HepG2 (cell line): ENCODE results near the gene FAF1. TPM values are rescaled to one million over a fixed set of nuclear protein-coding genes. Genes with fewer than 3 reads are reported as not detected.

Experiments
- ATAC-seq: fragments of 200-7000 bp; cut with Tn5 transposase; 3 replicates; pipeline ENCODE4 v1.9.1; 2020; ENCODE audit warnings: mild to moderate bottlenecking, moderate library complexity
- BruUV-seq: library from RNA; stranded (reverse); fragments of 400-500 nt; replicated peaks from 2 replicates; lab custom pipeline; 2021; lab: Mats Ljungman, UMichigan
- CTCF ChIA-PET: fragments of 300-600 bp; formaldehyde crosslinking; extraction: SDS; loops from one replicate; lab custom pipeline; 2021; ENCODE audit warnings: low total read pairs, inconsistent platforms, low intra/inter-chr PET ratio; lab: Yijun Ruan, JAX
- POLR2A ChIA-PET: fragments of 350-600 bp; sonication (Branson Sonifier 250); formaldehyde crosslinking; loops from one replicate; lab custom pipeline; 2020; ENCODE audit warnings: antibody characterized with exemption, inconsistent platforms; lab: Yijun Ruan, JAX
- DNase-seq: peaks from one replicate; pipeline ENCODE4 v3.0.0-alpha.2; 2015; ENCODE audit warnings: low spot score
- FAIRE-seq: peaks from 3 replicates; lab custom pipeline; 2011; peaks lifted over from hg19 to GRCh38; lab: Jason Lieb, UNC
- H2AFZ ChIP-seq: one replicate; pipeline ENCODE4 v1.6.1; 2011; ENCODE audit warnings: low read length, inconsistent platforms
- H3K27ac ChIP-seq: fragments of 300-600 bp; 3 replicates; pipeline ENCODE4 v1.8.0; 2011; ENCODE audit warnings: mixed run types, mild to moderate bottlenecking, mixed read lengths, low read length, inconsistent platforms; ENCODE audit not compliant: insufficient read depth; ENCODE audit errors: extremely low read length
- H3K27me3 ChIP-seq, 2 experiments: fragments of 200-600 bp in 1 of 2; 2 replicates in 1 of 2; 3 replicates in 1 of 2; pipeline versions ENCODE4 v1.6.0 to v1.8.0; 2011; ENCODE audit warnings: low read length in 2 of 2, mild to moderate bottlenecking in 2 of 2, moderate library complexity in 2 of 2, inconsistent platforms in 1 of 2; ENCODE audit not compliant: insufficient read depth in 2 of 2, control insufficient read depth in 1 of 2
- H3K36me3 ChIP-seq, 2 experiments: fragments of 200-600 bp in 1 of 2; replicated peaks in 1 of 2; 2 replicates in 1 of 2; 3 replicates in 1 of 2; pipeline versions ENCODE4 v1.5.1 to v1.8.0; 2011; ENCODE audit warnings: low read length in 2 of 2, inconsistent platforms in 1 of 2; ENCODE audit not compliant: insufficient read depth in 2 of 2, control insufficient read depth in 1 of 2
- H3K4me1 ChIP-seq: 2 replicates; pipeline ENCODE4 v1.5.1; 2012; ENCODE audit warnings: low read length, inconsistent platforms; ENCODE audit not compliant: insufficient read depth
- H3K4me2 ChIP-seq: 2 replicates; pipeline ENCODE4 v1.6.0; 2011; ENCODE audit warnings: low read depth, low read length, inconsistent platforms
- H3K4me3 ChIP-seq, 3 experiments: fragments of 200-600 bp in 1 of 3; sonication (generic), shearing (Covaris generic) in 1 of 3; replicated peaks in 1 of 3; 2 replicates each; pipeline ENCODE4 v1.5.1; 2011 to 2016; ENCODE audit warnings: low read length in 3 of 3, inconsistent platforms in 2 of 3, low read depth in 2 of 3, mild to moderate bottlenecking in 2 of 3, control low read depth in 1 of 3, mixed read lengths in 1 of 3; ENCODE audit not compliant: insufficient read depth in 1 of 3
- H3K79me2 ChIP-seq: one replicate; pipeline ENCODE4 v1.6.1; 2011; ENCODE audit warnings: low read length, inconsistent platforms; ENCODE audit not compliant: insufficient read depth
- H3K9ac ChIP-seq: 2 replicates; pipeline ENCODE4 v1.6.0; 2011; ENCODE audit warnings: mild to moderate bottlenecking, low read depth, low read length, inconsistent platforms; ENCODE audit not compliant: insufficient read depth
- H3K9me3 ChIP-seq: 2 replicates; pipeline ENCODE4 v1.5.1; 2012; ENCODE audit warnings: mild to moderate bottlenecking, low read length
- H4K20me1 ChIP-seq: 2 replicates; pipeline ENCODE4 v1.6.0; 2011; ENCODE audit warnings: inconsistent platforms, mild to moderate bottlenecking, low read length, moderate library complexity; ENCODE audit not compliant: insufficient read depth
- AKAP8 ChIP-seq: sonication (generic); formaldehyde crosslinking; IDR thresholded peaks from 2 replicates; pipeline ENCODE4 v1.5.1; 2020; ENCODE audit warnings: mild to moderate bottlenecking, missing genetic modification reagents
- GZF1 ChIP-seq: sonication (generic); formaldehyde crosslinking; IDR thresholded peaks from 2 replicates; pipeline ENCODE4 v1.5.1; 2020; ENCODE audit warnings: mild to moderate bottlenecking, missing genetic modification reagents
- KDM6A ChIP-seq: IDR thresholded peaks from 2 replicates; pipeline ENCODE4 v1.6.1; 2016; ENCODE audit warnings: low read depth
- MEF2D ChIP-seq: sonication (generic); formaldehyde crosslinking; IDR thresholded peaks from 2 replicates; pipeline ENCODE4 v1.5.1; 2020; ENCODE audit warnings: mild to moderate bottlenecking, missing genetic modification reagents
- RBAK ChIP-seq: sonication (generic); formaldehyde crosslinking; IDR thresholded peaks from 2 replicates; pipeline ENCODE4 v1.5.1; 2020; ENCODE audit warnings: mild to moderate bottlenecking, missing genetic modification reagents
- ZNF121 ChIP-seq: sonication (generic); formaldehyde crosslinking; IDR thresholded peaks from 2 replicates; pipeline ENCODE4 v1.5.0; 2020; ENCODE audit warnings: mild to moderate bottlenecking, missing genetic modification reagents
- ZNF263 ChIP-seq: sonication (generic); formaldehyde crosslinking; IDR thresholded peaks from 2 replicates; pipeline ENCODE4 v1.4.0; 2020; ENCODE audit warnings: missing genetic modification reagents
- ZNF451 ChIP-seq: sonication (generic); formaldehyde crosslinking; IDR thresholded peaks from 2 replicates; pipeline ENCODE4 v1.5.0; 2020; ENCODE audit warnings: mild to moderate bottlenecking, missing genetic modification reagents
- WGBS: methylation state at CpG from one replicate; pipeline ENCODE4 v1.1.6; 2017; ENCODE audit warnings: low lambda C conversion rate; 5-methylcytosine and 5-hydroxymethylcytosine counted together
- in situ Hi-C: cut with HindIII; loops from 2 replicates; pipeline ENCODE4 v1.10.0; 2017; ENCODE audit warnings: low pct_unique_long_range_greater_than_20kb; ENCODE audit not compliant: extremely low pct_ligation_motif_present
- intact Hi-C: fragments of 100-400 bp; cut with micrococcal nuclease; formaldehyde crosslinking; loops from one replicate; pipeline ENCODE4 v1.10.0; 2022; ENCODE audit not compliant: unreplicated experiment
- polyA plus RNA-seq, 8 experiments: library from polyadenylated mRNA; depleted of rRNA in 3 of 8; stranded (reverse) in 7 of 8; unstranded in 1 of 8; fragments of >200 nt; fragmentation: Illumina TruSeq in 4 of 8; extraction: Trizol in 4 of 8; gene quantifications; 2 replicates each; pipeline versions ENCODE4 v1.2.1 to v1.2.3, GENCODE V29; 2011 to 2016; ENCODE audit warnings: low read depth in 4 of 8, missing spikeins in 1 of 8, mixed read lengths in 1 of 8; ENCODE audit not compliant: insufficient read depth in 1 of 8
- total RNA-seq, 5 experiments: library from RNA; depleted of rRNA; stranded (reverse); fragments of >200 nt; fragmentation: Illumina TruSeq; extraction: Trizol; gene quantifications; 2 replicates each; pipeline ENCODE4 v1.2.3, GENCODE V29; 2016; ENCODE audit warnings: low read depth in 1 of 5
- TF ChIP-seq, protein P1 (sequence below): sonication (generic); formaldehyde crosslinking; IDR thresholded peaks from 2 replicates; pipeline ENCODE4 v1.5.0; 2020; ENCODE audit warnings: missing genetic modification reagents
- TF ChIP-seq, protein P2 (sequence below): sonication (generic); formaldehyde crosslinking; IDR thresholded peaks from 2 replicates; pipeline ENCODE4 v1.5.0; 2020; ENCODE audit warnings: missing genetic modification reagents

FAF1 gene
- total and polyA plus RNA-seq, 2 of the 13 experiments (the other 11 are each of a cell fraction or from before 2014, with no cell fraction given) = 19.4 to 63.3 TPM

GRCh38 chr1:50780797-50781196 lies 179.3 kb downstream of the FAF1 start (continued):
- TF ChIP-seq RBAK (CRISPR knock-in tag) (no peak), GZF1 (CRISPR knock-in tag) (no peak), ZNF121 (CRISPR knock-in tag) (no peak)

DNA sequence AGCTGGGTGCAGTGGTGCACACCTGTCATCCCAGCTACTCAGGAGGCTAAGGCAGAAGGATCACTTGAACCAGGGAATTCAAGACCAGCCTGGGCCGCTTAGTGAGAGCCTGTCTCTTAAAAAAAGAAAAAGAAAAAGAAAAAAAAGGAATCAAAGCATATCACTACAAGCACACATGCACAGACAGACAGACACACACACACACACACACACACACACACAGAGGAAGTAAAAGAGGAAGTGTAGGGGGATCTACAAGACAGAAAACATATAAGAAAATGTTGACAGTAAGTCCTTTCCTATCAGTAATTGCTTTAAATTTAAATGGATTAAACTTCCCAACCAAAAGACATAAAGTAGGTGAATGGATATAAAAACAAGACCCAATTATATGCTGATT lies 180.3 kb downstream of the FAF1 start:
- H3K27ac ChIP-seq = no peak overlapping the region
- H3K4me1 ChIP-seq = peaks cover 14% of the 10 kb centered on the region
- no peak for FAIRE-seq
- no peaks in the 10 kb centered on the region for H3K79me2 ChIP-seq
- POLR2A ChIA-PET = no interaction called here
- CTCF ChIA-PET = no interaction called here
- H3K9me3 ChIP-seq = no peaks in the 10 kb centered on the region
- DNase-seq = no peak
- no peak for TF ChIP-seq KDM6A (CRISPR knock-in tag)
- TF ChIP-seq ZNF451 (CRISPR knock-in tag) = no peak
- TF ChIP-seq, protein P1, sequence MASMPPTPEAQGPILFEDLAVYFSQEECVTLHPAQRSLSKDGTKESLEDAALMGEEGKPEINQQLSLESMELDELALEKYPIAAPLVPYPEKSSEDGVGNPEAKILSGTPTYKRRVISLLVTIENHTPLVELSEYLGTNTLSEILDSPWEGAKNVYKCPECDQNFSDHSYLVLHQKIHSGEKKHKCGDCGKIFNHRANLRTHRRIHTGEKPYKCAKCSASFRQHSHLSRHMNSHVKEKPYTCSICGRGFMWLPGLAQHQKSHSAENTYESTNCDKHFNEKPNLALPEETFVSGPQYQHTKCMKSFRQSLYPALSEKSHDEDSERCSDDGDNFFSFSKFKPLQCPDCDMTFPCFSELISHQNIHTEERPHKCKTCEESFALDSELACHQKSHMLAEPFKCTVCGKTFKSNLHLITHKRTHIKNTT (CRISPR knock-in tag) = no peak
- TF ChIP-seq ZNF263 (CRISPR knock-in tag) = no peak
- TF ChIP-seq, protein P2, sequence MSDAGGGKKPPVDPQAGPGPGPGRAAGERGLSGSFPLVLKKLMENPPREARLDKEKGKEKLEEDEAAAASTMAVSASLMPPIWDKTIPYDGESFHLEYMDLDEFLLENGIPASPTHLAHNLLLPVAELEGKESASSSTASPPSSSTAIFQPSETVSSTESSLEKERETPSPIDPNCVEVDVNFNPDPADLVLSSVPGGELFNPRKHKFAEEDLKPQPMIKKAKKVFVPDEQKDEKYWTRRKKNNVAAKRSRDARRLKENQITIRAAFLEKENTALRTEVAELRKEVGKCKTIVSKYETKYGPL (CRISPR knock-in tag) = no peak
- no peak for TF ChIP-seq MEF2D (CRISPR knock-in tag)
- no peak for TF ChIP-seq AKAP8 (CRISPR knock-in tag)
- in situ Hi-C loops = loop anchor here (5.0 to 10.0 kb wide), 4 partner anchors 155 to 405 kb away; no protein-coding TSS in a partner anchor
- no peak overlapping the region for H3K9ac ChIP-seq
- peaks cover 5 to 18% of the 10 kb centered on the region in 2 experiments; a peak in 4 of 5 replicates for H3K36me3 ChIP-seq
- no peak for ATAC-seq
- 100% methylated on average over 1 of the region's 1 CpG for WGBS
- intact Hi-C loops = loop anchor here (5.0 to 10.0 kb wide), 2 partner anchors 75 to 148 kb away; no protein-coding TSS in a partner anchor
- H2AFZ ChIP-seq = no peak overlapping the region
- H3K27me3 ChIP-seq = no peaks in the 10 kb centered on the region
- no peak overlapping the region for H3K4me3 ChIP-seq
- H4K20me1 ChIP-seq = no peaks in the 10 kb centered on the region
- no TSS peak for BruUV-seq
- H3K4me2 ChIP-seq = no peak overlapping the region
